Gastroesophageal sphincter (tissue), 4 donors: ENCODE data around the gene ADAMTS17. TPM values are rescaled to one million over a fixed set of nuclear protein-coding genes. Genes with fewer than 3 reads are reported as not detected.
A peak's percentile ranks its signal among the peaks of the same experiment; 100 is the strongest.

Source experiments
- ATAC-seq: fragments of 150-250 bp; one replicate; pipeline ENCODE4 v1.9.1; 2016; ENCODE audit warnings: mild to moderate bottlenecking, moderate library complexity
- H3K27ac ChIP-seq, 4 donors: fragments of 200-600 bp; sonication (generic) in 3 of 4; 1 replicate in 3 of 4; 2 replicates in 1 of 4; pipeline ENCODE4 v1.5.1; 2016 to 2019
- H3K27me3 ChIP-seq: fragments of 200-600 bp; sonication (generic); one replicate; pipeline ENCODE4 v1.5.1; 2019
- H3K36me3 ChIP-seq, 2 donors: fragments of 200-600 bp; sonication (generic); one replicate each; pipeline ENCODE4 v1.5.1; 2019; ENCODE audit warnings: control low read depth in 1 of 2
- H3K4me1 ChIP-seq, 3 donors: fragments of 200-600 bp; sonication (generic); 1 replicate in 2 of 3; 2 replicates in 1 of 3; pipeline ENCODE4 v1.5.1; 2016 to 2019; ENCODE audit warnings: control low read depth in 2 of 3
- H3K4me3 ChIP-seq, 2 donors: fragments of 200-600 bp; sonication (generic); one replicate each; pipeline ENCODE4 v1.5.1; 2019; ENCODE audit warnings: mild to moderate bottlenecking in 1 of 2, moderate library complexity in 1 of 2
- H3K9me3 ChIP-seq, 3 donors: fragments of 200-600 bp; sonication (generic); one replicate each; pipeline ENCODE4 v1.5.1; 2017 to 2019; ENCODE audit warnings: control low read depth in 2 of 3
- CTCF ChIP-seq, 4 experiments: fragments of 200-600 bp in 2 of 4; fragments of 450-650 bp in 2 of 4; sonication (generic) in 1 of 4; IDR thresholded peaks; one replicate each; pipeline ENCODE4 v1.5.1; 2017 to 2019; ENCODE audit warnings: antibody characterized with exemption in 4 of 4, mild to moderate bottlenecking in 2 of 4, moderate library complexity in 2 of 4
- EP300 ChIP-seq: sonication (generic); formaldehyde crosslinking; IDR thresholded peaks from one replicate; pipeline ENCODE4 v1.6.1; 2017; ENCODE audit warnings: antibody characterized with exemption, mild to moderate bottlenecking
- POLR2A ChIP-seq, 2 donors: fragments of 450-650 bp; IDR thresholded peaks; one replicate each; pipeline ENCODE4 v1.6.1; 2017; ENCODE audit warnings: antibody characterized with exemption in 2 of 2, mild to moderate bottlenecking in 2 of 2, moderate library complexity in 1 of 2
- POLR2AphosphoS5 ChIP-seq: sonication (generic); formaldehyde crosslinking; IDR thresholded peaks from one replicate; pipeline ENCODE4 v1.6.1; 2017; ENCODE audit warnings: antibody characterized with exemption
- WGBS, 2 donors: methylation state at CpG; one replicate each; pipeline ENCODE4 v1.1.5; 2018; ENCODE audit warnings: low coverage in 1 of 2; 5-methylcytosine and 5-hydroxymethylcytosine counted together
- total RNA-seq, 4 donors: library from RNA; depleted of rRNA; stranded (reverse); fragments of >200 nt; gene quantifications; one replicate each; pipeline ENCODE4 v1.1.0, GENCODE V29; 2016

ADAMTS17 gene
- total RNA-seq, 4 donors from 2014 or later, result 4.9 to 14.0 (median 11.3) TPM

GRCh38 chr15:100141311-100142001 lies 200.3 kb downstream of the ADAMTS17 start:
- Histone ChIP-seq H3K4me1 (peaks cover 0 to 31% (median 10%) of the 10 kb centered on the region in 3 donors), H3K4me3 (no peak overlapping the region), H3K9me3 (no peaks in the 10 kb centered on the region), H3K27me3 (no peaks in the 10 kb centered on the region), H3K27ac (peak overlapping the region in 3 of 4 donors; percentile 11 to 69 (median 56)), H3K36me3 (no peaks in the 10 kb centered on the region)
- 8 to 11% methylated on average over 2 to 3 of the region's 11 CpGs for WGBS, 2 donors
- peak; percentile 71 for ATAC-seq
- no peak for TF ChIP-seq POLR2AphosphoS5

DNA sequence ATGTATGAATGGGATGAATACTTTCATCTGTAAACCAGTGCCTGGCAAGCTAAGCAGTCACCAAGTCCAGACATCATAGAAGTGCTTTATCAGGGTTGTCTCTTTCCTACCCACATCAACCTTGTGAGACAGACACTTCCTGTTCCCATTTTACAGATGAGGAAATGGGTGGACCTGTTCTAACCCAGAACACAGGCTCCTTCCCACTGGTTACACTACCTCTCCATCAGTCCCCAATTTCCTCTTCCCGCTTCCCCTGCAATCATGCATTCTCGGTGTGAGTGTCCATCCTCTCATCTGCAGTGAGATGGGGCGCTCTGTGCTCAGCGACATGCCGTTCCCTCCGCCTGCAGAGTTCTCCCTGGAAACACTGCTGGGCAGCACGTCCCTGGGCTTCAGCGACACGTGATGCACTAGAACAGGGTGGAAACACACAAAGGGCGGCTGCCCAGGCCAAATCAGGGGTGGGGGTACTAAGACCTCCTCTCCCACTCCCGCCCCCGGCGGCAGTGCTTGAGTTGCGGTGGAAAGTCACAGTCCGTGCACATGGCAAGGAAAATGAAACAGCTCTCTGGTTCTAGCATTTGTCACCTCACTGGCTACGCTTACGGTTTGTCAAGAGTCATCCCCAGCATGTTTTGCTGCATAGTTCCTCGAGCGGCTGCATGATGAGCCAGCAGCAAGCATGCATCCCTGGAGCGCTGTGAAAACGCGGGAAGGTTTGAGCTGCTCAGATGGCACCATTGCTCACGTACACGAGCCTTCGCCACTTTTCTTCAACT lies 201.1 kb downstream of the ADAMTS17 start:
- peak overlapping the region in 3 of 4 donors; percentile 11 to 69 (median 56) for H3K27ac ChIP-seq
- H3K36me3 ChIP-seq, result no peaks in the 10 kb centered on the region
- no peak overlapping the region for H3K4me3 ChIP-seq
- H3K27me3 ChIP-seq, result no peaks in the 10 kb centered on the region
- H3K9me3 ChIP-seq, result no peaks in the 10 kb centered on the region
- H3K4me1 ChIP-seq, result peaks cover 0 to 31% (median 10%) of the 10 kb centered on the region in 3 donors
- no peak for ATAC-seq
- 64 to 73% methylated on average over 3 to 6 of the region's 25 CpGs for WGBS, 2 donors
- TF ChIP-seq EP300, result no peak
- TF ChIP-seq POLR2A (IDR thresholded peaks at IDR 0.05), result no peak
- no peak for TF ChIP-seq CTCF (IDR thresholded peaks at IDR 0.05)
- no peak for TF ChIP-seq POLR2AphosphoS5

DNA sequence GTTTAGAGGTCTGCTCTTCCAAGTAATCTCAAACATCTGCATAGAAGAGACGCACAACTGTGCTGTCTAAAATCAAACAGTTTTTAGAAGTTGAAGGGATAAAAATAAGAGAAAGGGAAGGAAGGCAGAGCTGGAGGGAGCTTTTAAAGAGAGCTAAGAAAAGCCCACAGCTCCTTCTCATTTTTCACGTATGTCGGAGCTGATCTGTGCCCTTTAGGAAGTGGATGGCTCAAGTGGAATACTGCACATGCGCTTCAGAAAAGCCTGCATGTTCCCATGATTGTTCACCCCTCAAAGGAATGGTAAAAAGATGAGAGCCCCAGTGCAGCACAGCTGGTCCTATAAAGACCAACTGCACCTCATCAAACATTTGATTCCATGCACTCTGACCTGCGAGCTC lies 207.2 kb downstream of the ADAMTS17 start:
- Histone ChIP-seq H3K9me3 (no peaks in the 10 kb centered on the region), H3K27me3 (no peaks in the 10 kb centered on the region), H3K4me3 (no peak overlapping the region), H3K4me1 (peaks cover 0 to 24% (median 0%) of the 10 kb centered on the region in 3 donors), H3K36me3 (no peaks in the 10 kb centered on the region), H3K27ac (no peak overlapping the region)
- TF ChIP-seq CTCF (IDR thresholded peaks at IDR 0.05) (no peak), POLR2AphosphoS5 (no peak), POLR2A (IDR thresholded peaks at IDR 0.05) (no peak), EP300 (no peak)
- 61 to 70% methylated on average over 3 to 5 of the region's 5 CpGs for WGBS, 2 donors
- no peak for ATAC-seq

DNA sequence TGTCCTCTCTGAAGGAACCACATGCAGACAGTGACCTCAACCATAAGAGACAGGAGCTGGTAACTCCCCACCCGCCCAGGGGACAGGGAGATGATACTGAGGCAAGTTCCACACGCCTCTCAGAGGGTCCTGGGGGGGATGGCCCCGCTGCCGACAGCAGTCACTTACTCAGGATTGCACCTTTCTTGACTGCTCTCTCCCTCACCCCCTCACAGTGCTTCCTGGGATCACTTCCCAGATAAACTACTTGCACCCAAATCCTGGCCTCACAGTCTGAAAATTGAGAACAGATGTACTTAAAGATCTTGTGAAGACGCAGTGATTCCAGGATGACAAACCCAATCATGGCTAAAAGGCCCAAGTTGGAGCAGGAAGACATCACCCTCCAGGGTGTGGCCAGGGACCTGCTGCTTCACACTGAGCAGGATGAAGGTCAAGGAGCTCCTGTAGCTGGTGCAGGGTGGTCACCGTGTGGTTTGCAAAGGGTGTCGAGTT lies 207.6 kb downstream of the ADAMTS17 start:
- H3K4me3 ChIP-seq, result no peak overlapping the region
- no peaks in the 10 kb centered on the region for H3K9me3 ChIP-seq
- TF ChIP-seq POLR2AphosphoS5 (no peak), CTCF (IDR thresholded peaks at IDR 0.05) (no peak), EP300 (no peak), POLR2A (IDR thresholded peaks at IDR 0.05) (no peak)
- H3K36me3 ChIP-seq, result no peaks in the 10 kb centered on the region
- no peak for ATAC-seq
- peaks cover 0 to 24% (median 0%) of the 10 kb centered on the region in 3 donors for H3K4me1 ChIP-seq
- no peak overlapping the region for H3K27ac ChIP-seq
- WGBS, 2 donors, result 64 to 100% methylated on average over 1 to 6 of the region's 7 CpGs
- no peaks in the 10 kb centered on the region for H3K27me3 ChIP-seq

DNA sequence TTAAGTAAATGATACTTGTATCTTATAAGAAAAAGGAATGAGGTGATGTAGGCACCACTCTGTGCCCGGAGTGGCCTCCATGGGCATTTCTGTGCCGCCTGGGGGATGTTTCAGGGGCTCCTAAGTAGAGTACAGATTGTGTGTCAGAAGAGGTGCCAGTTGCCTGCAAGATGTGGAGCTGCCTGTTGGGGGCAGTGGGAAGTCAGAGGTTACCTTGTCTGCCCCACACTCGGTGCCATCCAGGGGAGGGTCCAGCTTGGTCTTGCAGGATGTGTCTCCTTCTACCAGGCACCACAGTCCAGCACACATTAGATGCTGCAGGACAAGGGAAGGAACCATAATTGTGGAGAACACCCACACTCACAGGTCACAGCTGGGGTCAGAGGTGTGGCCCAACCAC lies 208.8 kb downstream of the ADAMTS17 start:
- Histone ChIP-seq H3K4me1 (peaks cover 0 to 24% (median 0%) of the 10 kb centered on the region in 3 donors), H3K9me3 (no peaks in the 10 kb centered on the region), H3K36me3 (no peaks in the 10 kb centered on the region), H3K4me3 (no peak overlapping the region), H3K27me3 (no peaks in the 10 kb centered on the region), H3K27ac (peak overlapping the region in 1 of 4 donors; percentile 74)
- no peak for ATAC-seq
- TF ChIP-seq CTCF (IDR thresholded peaks at IDR 0.05) (no peak), EP300 (no peak), POLR2A (IDR thresholded peaks at IDR 0.05) (no peak), POLR2AphosphoS5 (no peak)
- 79 to 88% methylated on average over 2 to 3 of the region's 3 CpGs for WGBS, 2 donors
